T follicular helper cell (primary cell): ENCODE results near the gene FXYD2.

Source experiments
- DNase-seq: peaks from one replicate; pipeline ENCODE4 v3.0.0-alpha.2; 2020; ENCODE audit warnings: low read depth

The FXYD2 gene

DNA sequence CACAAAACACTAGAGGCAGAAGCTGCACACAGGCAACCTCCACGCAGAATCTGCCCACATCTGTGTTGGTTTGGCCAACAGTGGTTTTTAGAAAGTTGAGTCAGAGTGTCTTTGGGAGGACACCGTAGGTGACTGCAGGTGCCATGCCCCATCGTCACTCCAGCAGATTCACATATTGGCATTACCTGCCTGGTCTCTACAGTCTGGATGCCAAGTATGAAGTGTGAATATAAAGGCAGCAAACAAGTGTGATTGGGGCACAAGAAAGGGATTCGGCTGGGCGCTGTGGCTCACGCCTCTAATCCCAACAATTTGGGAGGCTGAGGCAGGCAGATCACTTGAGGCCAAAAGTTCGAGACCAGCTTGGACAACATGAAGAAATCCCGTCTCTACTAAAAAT, 11.0 kb upstream of the FXYD2 start:
- DNase-seq, result no peak

DNA sequence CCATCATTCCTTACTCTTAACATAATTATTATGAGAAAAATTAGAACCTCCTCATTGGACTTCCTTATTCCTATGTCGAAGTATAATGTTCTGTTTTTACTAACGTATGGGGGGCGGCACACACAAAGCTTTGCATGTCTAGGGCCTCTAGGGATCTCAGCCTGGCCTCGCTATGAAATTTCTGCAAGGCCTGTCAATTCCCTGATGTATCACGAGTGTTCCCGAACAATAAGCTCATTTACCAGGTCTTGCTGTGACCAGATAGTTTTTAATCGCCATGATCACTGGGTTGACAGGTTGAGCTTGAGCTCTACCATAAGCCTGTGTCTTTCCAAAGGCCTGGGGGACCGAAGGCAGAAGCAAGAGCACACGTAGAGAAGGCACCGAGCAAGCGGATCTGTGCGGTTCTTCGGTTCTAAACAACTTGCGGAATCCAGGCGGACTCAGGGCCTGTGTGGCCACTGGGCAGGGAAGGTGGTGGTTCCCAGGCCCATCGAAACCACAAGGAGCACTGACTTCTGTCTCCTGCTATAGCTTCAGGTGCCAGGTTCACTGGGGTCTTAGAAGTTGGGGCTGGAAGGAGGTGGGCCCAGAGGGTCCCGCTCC, 10.4 kb upstream of the FXYD2 start:
- DNase-seq, result no peak

- no peak for DNase-seq
These were observed 9.7 kb upstream of the FXYD2 start for GRCh38 chr11:117834068-117834810.

GRCh38 chr11:117833401-117833891, 8.9 kb upstream of the FXYD2 start:
- no peak for DNase-seq

- no peak for DNase-seq
These were observed 8.0 kb upstream of the FXYD2 start for GRCh38 chr11:117832511-117832910.

- no peak for DNase-seq
These were observed 7.3 kb upstream of the FXYD2 start for GRCh38 chr11:117831661-117832415.

GRCh38 chr11:117830674-117831351, 6.3 kb upstream of the FXYD2 start:
- DNase-seq, result no peak

DNA sequence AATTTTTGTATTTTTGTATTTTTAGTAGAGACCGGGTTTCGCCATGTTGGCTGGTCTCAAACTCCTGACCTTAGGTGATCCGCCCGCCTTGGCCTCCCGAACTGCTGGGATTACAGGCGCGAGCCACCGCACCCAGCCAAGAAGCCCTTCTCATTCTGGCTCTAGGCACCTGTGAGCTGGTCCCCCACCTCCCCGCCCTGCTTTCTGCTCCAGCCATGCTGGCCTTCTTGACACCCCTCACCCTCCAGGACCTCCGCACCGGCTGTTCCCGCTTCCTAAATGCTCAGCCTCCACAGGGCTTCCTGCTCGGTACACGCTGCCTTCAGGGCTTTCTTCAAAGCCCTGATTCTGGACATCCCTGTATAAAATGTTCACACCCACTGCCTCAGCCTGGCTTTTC, 5.5 kb upstream of the FXYD2 start:
- no peak for DNase-seq

DNA sequence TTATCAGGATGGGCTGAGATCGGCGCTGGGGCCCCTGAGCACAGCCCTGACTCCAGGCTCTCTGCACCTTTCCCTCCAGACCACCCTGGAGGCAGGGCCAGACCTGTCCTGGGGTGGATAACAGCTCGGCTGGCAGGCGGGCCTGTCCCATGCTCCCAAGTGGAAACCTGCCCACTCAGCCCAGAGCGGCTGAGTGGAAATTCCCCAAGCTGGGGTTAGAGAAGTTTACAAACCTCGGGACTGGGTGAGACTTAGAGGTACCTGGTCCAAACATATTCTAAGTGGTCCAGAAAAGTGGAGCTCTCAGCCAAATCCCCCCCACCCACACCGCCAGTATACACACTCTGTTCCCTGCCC, 4.8 kb upstream of the FXYD2 start:
- DNase-seq, result no peak

GRCh38 chr11:117828611-117829368, 4.2 kb upstream of the FXYD2 start:
- peak; percentile 50 for DNase-seq

DNA sequence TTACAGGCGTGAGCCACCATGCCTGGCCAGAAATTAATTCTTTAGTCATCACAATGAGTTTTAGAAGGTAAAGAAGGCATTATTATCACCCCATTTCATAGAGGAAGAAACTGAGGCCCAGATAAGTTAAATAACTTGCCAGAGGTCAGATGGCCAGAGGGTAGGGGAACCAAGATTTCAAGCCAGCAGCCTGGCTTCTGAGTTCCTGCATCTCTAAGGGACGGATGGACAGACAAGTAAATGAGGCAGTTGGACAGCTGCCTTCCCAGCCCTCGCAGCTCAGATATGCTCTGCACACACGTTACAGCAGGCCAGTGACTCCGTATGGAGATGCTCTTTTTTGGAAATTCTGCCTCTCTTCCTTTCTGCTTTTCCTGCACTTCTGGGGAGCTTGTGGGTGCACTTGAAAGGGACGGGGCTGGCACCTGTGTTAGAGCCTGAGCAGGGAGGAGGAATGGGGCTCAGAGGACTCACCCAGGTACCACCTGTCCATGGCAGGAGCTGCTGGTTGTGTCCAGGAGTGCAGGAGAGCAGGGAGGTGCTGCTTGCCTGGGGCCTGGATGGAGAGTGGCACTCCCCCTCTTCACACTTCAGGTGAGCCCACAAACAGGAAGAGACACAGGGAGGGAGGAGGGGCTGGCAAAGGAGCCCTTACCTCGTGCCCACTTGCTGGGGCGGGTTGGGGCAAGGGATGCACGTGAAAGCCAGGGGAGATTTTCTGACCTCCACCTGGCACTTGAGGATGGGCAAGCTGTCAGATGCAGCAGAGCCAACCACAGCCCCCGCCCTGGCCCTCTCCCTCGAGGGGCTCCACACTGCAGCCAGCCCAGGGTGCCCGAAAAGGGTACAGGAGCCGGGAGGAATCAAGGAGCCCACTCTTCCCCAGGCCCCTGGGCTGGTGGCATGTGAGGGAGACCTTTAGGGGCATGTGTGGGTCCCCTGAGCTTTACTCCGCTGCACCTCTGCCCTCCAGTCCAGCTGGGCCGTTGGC, 3.3 kb upstream of the FXYD2 start:
- DNase-seq, result no peak

GRCh38 chr11:117826832-117827231, 2.3 kb upstream of the FXYD2 start:
- no peak for DNase-seq

DNA sequence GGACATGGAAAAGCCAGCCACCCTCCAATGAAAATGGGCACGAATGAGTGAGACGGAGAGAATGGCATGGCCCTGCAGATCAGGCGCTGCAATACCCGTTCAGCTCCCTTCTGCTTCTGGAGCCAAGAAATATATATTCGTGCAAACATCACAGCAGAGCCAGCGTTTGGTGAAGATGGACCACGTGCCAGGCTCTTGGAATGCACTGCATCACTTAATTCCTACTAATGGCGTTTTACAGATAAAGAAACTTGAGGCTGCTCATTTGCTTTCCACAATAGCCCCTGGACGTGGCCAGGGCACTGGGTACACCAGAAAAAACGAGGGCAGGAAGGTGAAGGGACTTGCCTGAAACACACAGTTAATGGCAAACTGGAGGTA, 1.6 kb upstream of the FXYD2 start:
- no peak for DNase-seq

- DNase-seq, result no peak
These were observed 1.1 kb upstream of the FXYD2 start for GRCh38 chr11:117825538-117826189.

- DNase-seq, result no peak
These were observed 561 bp downstream of the FXYD2 start for GRCh38 chr11:117823946-117824420.

DNA sequence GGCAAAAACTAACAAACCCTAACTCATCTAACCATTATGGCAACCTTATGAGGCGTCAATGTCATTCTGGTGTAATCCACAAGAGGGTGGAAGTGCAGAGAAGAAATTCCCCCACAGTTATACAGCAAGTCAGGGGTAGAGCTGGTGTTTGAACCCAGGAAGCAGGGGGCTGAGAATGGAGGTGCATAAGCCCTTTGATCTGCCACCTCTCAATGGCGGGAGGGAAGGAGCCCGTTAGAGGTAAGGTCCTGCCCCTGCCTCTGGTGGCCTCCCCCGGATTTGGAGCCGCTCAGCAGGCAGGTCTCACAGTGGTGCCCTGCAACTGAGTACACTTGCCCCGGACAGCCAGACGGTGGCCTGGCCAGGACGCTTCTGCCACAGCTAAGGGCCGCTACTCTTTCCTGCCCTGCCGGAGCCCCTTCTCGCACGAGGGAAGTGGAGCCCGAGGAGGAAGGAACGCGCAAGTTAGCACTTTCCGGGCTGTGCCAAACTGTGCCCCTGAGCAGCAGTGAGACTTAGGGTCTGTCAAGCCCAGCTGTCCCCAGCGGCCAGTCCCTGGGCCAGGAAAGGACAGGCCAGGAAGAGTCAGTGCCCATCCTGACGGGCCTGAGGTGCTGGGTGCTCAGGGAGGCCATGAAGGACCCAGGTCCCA, 1.1 kb downstream of the FXYD2 start:
- DNase-seq, result no peak

GRCh38 chr11:117822074-117823033, 2.2 kb downstream of the FXYD2 start:
- no peak for DNase-seq

DNA sequence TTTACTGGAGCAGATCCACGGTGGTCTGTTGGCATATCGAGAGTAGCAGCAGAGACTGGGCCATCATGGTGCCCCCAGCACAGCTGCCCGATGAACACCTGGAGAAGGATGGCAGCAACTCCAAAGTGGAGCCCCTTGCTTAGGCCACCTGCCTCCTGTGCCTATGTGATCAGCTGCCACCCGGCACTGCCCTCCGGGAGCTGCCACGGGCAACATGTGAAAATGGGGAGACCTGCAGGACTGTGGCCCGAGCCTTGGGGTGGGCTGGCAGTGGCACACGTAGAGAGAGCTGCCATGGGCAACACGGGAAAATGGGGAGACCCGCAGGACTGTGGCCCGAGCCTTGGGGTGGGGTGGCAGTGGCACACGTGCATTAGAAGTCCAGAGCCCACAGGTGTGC, 3.1 kb downstream of the FXYD2 start:
- no peak for DNase-seq
